Epithelial cell of proximal tubule (primary cell): ENCODE data around the gene ZSCAN21. TPM values are rescaled to one million over a fixed set of nuclear protein-coding genes. Genes with fewer than 3 reads are reported as not detected.

Experiments used
- DNase-seq: peaks from one replicate; pipeline ENCODE4 v3.0.0-alpha.2; 2011; ENCODE audit warnings: low read depth
- H3K4me3 ChIP-seq: 2 replicates; pipeline ENCODE4 v1.5.1; 2011; ENCODE audit warnings: low read depth, mild to moderate bottlenecking, low read length
- CTCF ChIP-seq: conservative IDR thresholded peaks from 2 replicates; pipeline ENCODE4 v1.5.1; 2012; ENCODE audit warnings: low read depth, mild to moderate bottlenecking, low read length
- total RNA-seq: library from RNA; depleted of rRNA; stranded (reverse); fragments of >200 nt; gene quantifications from 2 replicates; pipeline ENCODE4 v1.2.3, GENCODE V29; 2015

Gene ZSCAN21
- total RNA-seq, 1 donor from 2014 or later: 2.4 TPM

GRCh38 chr7:100019908-100020307 is 29.7 kb upstream of the ZSCAN21 start:
- TF ChIP-seq CTCF: no peak
- H3K4me3 ChIP-seq: no peak overlapping the region
- no peak for DNase-seq

DNA sequence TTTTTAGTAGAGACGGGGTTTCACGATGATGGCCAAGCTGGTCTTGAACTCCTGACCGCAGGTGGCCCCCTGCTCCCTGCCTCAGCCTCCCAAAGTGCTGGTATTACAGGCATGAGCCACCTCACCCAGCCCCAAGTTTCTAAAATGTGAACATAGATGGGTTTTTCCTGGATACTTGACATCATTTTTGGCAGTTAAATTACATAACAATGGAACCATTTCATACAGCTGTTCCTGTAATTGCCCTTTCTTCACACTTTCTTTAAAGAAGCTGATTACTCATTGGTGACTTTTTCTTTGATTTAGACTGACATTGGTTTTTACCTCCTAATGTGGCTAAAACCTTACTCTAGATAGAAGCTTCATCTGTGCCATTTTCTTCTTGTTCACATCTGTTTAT is 28.3 kb upstream of the ZSCAN21 start:
- no peak for TF ChIP-seq CTCF
- H3K4me3 ChIP-seq: no peak overlapping the region
- DNase-seq: no peak

- DNase-seq: no peak
- H3K4me3 ChIP-seq: no peak overlapping the region
- no peak for TF ChIP-seq CTCF
Measured at GRCh38 chr7:100022621-100023020, 27.0 kb upstream of the ZSCAN21 start.

DNA sequence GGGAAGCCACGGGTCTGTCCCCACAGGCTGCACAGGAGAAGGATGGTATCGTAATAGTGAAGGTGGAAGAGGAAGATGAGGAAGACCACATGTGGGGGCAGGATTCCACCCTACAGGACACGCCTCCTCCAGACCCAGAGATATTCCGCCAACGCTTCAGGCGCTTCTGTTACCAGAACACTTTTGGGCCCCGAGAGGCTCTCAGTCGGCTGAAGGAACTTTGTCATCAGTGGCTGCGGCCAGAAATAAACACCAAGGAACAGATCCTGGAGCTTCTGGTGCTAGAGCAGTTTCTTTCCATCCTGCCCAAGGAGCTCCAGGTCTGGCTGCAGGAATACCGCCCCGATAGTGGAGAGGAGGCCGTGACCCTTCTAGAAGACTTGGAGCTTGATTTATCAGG is 26.0 kb upstream of the ZSCAN21 start:
- no peak for DNase-seq
- H3K4me3 ChIP-seq: no peak overlapping the region
- no peak for TF ChIP-seq CTCF

GRCh38 chr7:100024020-100024619 is 25.5 kb upstream of the ZSCAN21 start:
- no peak overlapping the region for H3K4me3 ChIP-seq
- no peak for TF ChIP-seq CTCF
- DNase-seq: no peak

GRCh38 chr7:100027197-100027596 is 22.4 kb upstream of the ZSCAN21 start:
- no peak for TF ChIP-seq CTCF
- DNase-seq: no peak
- H3K4me3 ChIP-seq: no peak overlapping the region

DNA sequence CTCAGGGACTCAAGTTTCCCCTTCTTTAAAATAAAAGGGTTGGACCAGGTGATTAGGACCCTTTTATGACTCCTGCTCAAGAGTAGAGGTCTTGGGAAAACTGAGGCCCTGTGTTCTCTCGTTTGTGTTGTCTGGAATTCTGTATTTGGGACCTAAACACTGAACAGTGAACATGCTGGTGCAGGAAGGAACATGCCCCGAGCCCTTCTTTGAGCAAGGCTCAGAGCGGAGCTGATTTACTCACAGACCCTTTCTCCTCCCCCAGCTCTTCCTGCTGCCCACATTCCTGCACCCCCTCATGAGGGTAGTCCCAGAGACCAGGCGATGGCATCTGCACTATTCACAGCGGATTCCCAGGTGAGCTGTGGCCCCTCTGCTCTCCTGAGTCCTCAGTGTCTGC is 20.0 kb upstream of the ZSCAN21 start:
- no peak for TF ChIP-seq CTCF
- DNase-seq: no peak
- H3K4me3 ChIP-seq: no peak overlapping the region
